Activated gamma-delta T cell (primary cell): ENCODE measurements around the gene TMEM82.

Source experiments
- DNase-seq: peaks from one replicate; lab custom pipeline; 2025; lab: John Stamatoyannopoulos, UW

The TMEM82 gene

GRCh38 chr1:15736038-15736891 lies 6.0 kb upstream of the TMEM82 start, which contains the start of gene SLC25A34:
Gene SLC25A34 (plus strand): TSS chr1:15736258. CDS start chr1:15736486, 228 bp downstream.
- no peak for DNase-seq

- DNase-seq = no peak
These were observed 5.4 kb upstream of the TMEM82 start for GRCh38 chr1:15736892-15737261.

GRCh38 chr1:15737324-15738319 lies 4.7 kb upstream of the TMEM82 start:
- DNase-seq = no peak

GRCh38 chr1:15738416-15739113 lies 3.7 kb upstream of the TMEM82 start:
- no peak for DNase-seq

- DNase-seq = no peak
These were observed 3.0 kb upstream of the TMEM82 start for GRCh38 chr1:15739259-15739658.

- no peak for DNase-seq
These were observed 2.6 kb upstream of the TMEM82 start for GRCh38 chr1:15739745-15740144.

GRCh38 chr1:15740924-15741850 lies 1.1 kb upstream of the TMEM82 start:
- no peak for DNase-seq

- DNase-seq = no peak
These were observed 1.9 kb downstream of the TMEM82 start for GRCh38 chr1:15744122-15744679.

GRCh38 chr1:15747378-15747777 lies 5.1 kb downstream of the TMEM82 start:
- DNase-seq = no peak

GRCh38 chr1:15748264-15748663 lies 6.0 kb downstream of the TMEM82 start:
- DNase-seq = no peak

GRCh38 chr1:15748690-15749398 lies 6.5 kb downstream of the TMEM82 start:
- DNase-seq = no peak

GRCh38 chr1:15749399-15750291 lies 7.3 kb downstream of the TMEM82 start:
- DNase-seq = no peak

- DNase-seq = no peak
These were observed 8.6 kb downstream of the TMEM82 start for GRCh38 chr1:15750924-15751323.

GRCh38 chr1:15751717-15752116 lies 9.4 kb downstream of the TMEM82 start:
- DNase-seq = no peak

GRCh38 chr1:15753776-15754175 lies 11.5 kb downstream of the TMEM82 start:
- DNase-seq = no peak

GRCh38 chr1:15755021-15755645 lies 12.8 kb downstream of the TMEM82 start:
- no peak for DNase-seq

- no peak for DNase-seq
These were observed 13.3 kb downstream of the TMEM82 start for GRCh38 chr1:15755646-15756040.
